OCI-LY1 (cell line): ENCODE results near the gene CNTNAP2.

Source experiments
- CTCF ChIP-seq: fragments of 200-600 bp; sonication (generic), shearing (Covaris generic); IDR thresholded peaks from 2 replicates; pipeline ENCODE4 v1.5.1; 2017; ENCODE audit warnings: mild to moderate bottlenecking, antibody characterized with exemption, low read length, moderate library complexity, mixed read lengths
- EZH2 ChIP-seq: fragments of 200-600 bp; sonication (generic), shearing (Covaris generic); IDR thresholded peaks from 2 replicates; pipeline ENCODE4 v1.8.0; 2017; ENCODE audit warnings: borderline replicate concordance, mixed run types, mild to moderate bottlenecking, antibody characterized with exemption, low read length, moderate library complexity, mixed read lengths

- TF ChIP-seq CTCF, result no peak
- no peak for TF ChIP-seq EZH2
Observed at GRCh38 chr7:146701166-146701565, 584.6 kb downstream of the CNTNAP2 start.
